Activated CD4-positive, CD25-positive, alpha-beta regulatory T cell treated with anti-CD3 and anti-CD28 coated beads, Interleukin-2, amount 50 U/mL, for 72 hours (primary cell): ENCODE data around the gene TCAF1.
A peak's percentile ranks its signal among the peaks of the same experiment; 100 is the strongest.
"Not testable (repeated sequence)": the region's sequence is repeated elsewhere in the genome, so short reads cannot be mapped to it uniquely, and the experiment has no call there.

Experiments
- DNase-seq: peaks from one replicate; pipeline ENCODE4 v3.0.0; 2021

Gene TCAF1

GRCh38 chr7:143849785-143850479 lies 52.0 kb downstream of the TCAF1 start:
- no peak for DNase-seq

- no peak for DNase-seq
Observed at GRCh38 chr7:143848192-143848591, 53.8 kb downstream of the TCAF1 start.

DNA sequence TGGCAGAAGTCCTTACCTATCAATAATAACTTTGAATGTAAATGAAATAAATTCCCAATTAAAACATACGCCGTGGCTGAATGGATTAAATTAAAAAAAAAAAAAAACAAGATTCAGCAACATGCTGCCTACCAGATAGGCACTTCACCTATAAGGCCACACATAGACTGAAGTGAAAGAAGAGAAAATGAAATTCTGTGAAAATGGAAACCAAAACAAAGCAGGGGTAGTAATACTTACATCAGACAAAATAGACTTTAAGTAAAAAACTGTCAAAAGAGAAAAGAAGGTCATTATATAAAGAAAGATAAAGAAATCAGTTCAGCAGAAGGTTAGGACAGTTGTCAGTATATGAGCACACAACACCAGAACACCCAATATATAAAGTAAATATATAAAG lies 55.3 kb downstream of the TCAF1 start:
- no peak for DNase-seq

DNA sequence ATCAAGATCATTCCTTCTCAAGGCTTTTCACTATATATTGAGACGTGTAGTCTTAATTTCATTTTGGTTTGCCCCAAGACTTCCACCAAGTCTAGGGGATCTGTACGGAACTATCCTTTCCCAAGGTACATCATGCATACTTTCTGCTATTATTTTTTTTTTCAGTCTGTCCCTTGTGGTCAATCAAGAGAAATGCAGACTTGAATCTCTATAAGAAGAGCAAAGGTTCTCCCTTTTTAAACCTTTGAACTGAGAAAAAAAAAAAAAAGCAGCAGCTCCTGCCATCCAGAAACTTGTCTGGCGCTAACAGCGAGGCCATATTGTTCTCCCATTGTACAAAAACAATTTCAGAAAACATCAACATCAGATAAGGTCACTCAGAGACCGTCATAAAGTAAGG lies 60.3 kb downstream of the TCAF1 start:
- DNase-seq = not testable (repeated sequence)

GRCh38 chr7:143840062-143840461 lies 61.9 kb downstream of the TCAF1 start:
- DNase-seq = not testable (repeated sequence)

GRCh38 chr7:143837223-143837622 lies 64.8 kb downstream of the TCAF1 start:
- DNase-seq = peak; percentile 98

- DNase-seq = peak; percentile 99
Observed at GRCh38 chr7:143836622-143837021, 65.4 kb downstream of the TCAF1 start.

DNA sequence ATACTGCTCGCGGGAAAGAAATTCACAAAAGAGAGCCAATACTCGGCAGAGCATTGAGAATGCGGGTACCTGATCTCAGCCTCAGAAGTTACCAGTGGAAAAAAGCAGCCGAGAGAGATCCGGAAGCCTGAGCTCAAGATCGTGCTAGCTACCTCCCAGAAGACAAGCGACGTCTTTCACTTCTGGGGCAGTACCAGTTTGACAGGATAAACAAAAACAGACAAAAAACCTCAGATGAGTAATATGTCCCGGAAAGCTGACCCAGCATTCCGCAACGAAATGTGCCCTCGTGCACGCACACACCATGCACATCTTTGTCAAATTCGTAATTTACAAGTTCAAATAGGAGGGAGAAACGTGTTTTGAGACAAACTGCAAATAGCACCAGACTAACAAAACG lies 65.9 kb downstream of the TCAF1 start:
- not testable (repeated sequence) for DNase-seq

DNA sequence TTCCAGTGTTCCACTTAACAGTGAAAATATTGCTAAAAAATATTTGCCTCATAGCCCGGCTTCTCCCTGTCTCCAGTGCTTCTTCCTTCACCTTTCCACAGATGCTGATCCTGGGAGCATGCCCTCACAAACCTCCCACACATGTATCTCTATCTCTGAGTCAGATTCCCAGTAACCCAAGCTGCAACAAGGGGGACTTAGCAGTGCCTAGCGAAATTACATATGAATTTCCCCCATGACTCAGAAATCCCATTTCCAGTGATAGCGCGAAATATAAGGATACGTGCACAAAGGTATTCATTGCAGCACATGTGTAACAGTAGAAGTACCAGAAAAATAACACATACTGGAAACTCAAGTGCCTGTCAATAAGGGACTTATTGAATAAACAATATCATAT lies 75.4 kb downstream of the TCAF1 start:
- not testable (repeated sequence) for DNase-seq

GRCh38 chr7:143824295-143825135 lies 77.5 kb downstream of the TCAF1 start:
- not testable (repeated sequence) for DNase-seq

DNA sequence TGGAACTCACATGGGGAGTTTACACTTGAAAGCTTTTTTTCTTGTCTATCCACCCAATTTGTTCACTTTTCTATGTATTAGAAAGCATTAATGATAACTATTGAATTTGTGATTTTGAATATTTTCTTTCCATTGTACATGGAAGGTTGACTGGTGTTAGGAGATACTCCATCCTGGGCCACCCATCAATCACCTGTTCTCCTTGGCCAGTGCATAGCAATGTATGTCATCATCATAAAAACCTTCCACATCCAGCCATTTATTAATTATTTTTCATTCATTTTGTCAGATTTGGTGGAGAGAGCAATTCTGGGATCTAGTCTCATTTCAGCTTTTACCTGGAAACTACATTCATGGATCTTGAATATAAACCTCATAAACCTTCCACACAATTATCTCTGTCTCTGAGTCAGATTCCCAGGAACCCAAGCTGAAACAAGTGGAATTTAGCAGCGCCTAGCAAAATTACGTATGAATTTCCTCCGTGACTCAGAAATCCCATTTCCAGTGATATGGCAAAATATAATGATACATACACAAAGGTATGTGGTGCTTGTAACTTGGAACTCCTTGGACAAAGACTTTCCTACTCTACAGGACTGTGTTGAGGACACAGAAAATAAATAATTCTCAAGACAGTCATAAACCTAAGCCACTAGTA lies 78.2 kb downstream of the TCAF1 start:
- not testable (repeated sequence) for DNase-seq

DNA sequence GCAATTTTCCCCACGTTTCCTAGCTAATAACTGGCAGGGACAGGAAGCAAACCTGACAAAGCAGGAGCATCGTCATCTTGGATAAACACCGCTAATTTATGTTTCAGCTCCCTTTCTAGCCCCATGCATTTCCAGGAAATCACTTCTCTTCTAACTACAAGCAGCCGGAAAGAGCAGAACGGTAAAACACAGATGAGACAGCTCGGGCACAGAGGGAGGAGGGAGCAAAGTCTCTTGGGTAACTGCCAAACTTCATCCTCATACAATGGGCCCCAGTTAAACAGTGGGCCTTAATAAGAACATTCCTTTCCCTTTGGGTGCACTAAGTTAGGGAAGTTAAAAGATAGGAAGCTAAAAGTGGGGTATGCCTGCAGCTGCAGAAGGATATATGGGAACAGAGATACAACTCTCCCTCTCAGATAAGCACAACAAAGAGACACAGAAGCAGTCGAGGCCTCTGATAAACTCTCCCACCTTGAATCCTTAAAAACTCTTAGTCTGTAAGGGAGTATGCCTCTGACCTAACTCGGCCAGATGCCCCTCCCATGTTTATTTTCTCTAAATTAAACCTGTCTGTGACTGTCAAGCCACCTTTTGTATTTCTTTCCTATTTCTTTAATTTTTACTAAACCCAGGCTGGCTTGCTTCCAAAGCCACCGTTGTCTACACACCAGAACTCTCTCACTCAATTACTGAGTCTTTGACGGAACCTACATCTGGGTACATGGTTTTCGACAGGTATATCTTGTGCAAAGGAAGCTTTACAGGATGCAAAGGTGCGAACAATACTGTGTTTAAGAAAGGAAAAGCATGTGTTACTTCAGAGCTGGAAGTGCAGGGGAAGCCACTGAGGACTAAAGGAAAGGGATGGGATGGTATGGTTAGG lies 80.3 kb downstream of the TCAF1 start:
- not testable (repeated sequence) for DNase-seq

- not testable (repeated sequence) for DNase-seq
Observed at GRCh38 chr7:143817873-143818272, 84.1 kb downstream of the TCAF1 start.

GRCh38 chr7:143816471-143817133 lies 85.4 kb downstream of the TCAF1 start:
- not testable (repeated sequence) for DNase-seq

DNA sequence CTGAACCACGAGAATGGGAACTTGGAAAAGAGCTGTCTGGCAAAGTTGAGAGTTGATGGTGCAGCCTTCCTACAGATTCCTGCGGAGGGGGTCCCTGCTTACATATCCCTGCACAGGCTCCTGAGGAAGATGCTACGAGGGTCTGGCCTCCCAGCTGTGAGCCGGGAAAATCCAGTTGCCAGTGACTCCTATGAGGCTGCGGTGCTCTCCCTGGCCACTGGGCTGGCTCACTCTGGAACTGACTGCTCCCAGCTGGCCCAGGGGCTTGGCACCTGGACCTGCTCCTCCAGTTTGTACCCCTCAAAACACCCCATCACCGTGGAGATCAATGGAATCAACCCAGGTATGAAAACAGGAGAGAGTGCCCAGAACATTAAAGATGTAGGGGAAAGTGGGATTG lies 91.3 kb downstream of the TCAF1 start:
- not testable (repeated sequence) for DNase-seq

GRCh38 chr7:143806664-143807071 lies 95.3 kb downstream of the TCAF1 start:
- not testable (repeated sequence) for DNase-seq
